ENCODE measurements around the gene FJX1.

DNA sequence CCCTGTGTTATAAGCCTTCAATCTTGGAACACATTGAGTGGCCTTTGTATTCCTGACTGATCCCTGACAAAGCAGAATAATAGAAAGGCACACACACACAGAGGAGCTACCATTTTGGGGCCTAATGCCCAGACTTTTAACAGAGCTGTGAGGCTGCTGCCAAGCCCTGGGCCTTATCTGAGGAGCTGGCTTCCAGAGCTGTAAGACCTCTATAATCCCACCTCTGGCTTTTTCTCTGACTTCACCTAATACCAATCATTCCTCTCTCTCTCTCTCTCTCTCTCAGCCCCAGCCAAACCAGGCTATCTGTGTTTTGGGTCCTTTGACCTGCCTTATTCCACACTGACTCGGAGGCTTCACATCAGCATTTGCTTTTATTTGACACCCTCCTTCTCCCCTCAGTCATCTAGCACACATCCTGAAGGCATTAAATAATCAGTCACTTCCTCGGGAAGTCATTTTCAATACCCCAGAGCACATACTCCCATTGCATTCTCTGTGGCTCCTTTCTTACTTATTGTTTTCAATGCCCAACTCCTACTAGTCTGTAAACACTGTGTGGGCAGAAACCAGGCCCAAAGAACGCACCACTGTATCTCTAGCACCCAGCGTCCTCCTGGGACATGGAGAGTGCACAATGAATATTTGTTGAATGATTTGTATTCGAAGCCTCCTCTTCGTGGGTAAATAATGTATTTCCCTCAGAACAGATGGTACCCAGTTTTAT, 23.1 kb downstream of the FJX1 start:
- TF ChIP-seq, protein P1, sequence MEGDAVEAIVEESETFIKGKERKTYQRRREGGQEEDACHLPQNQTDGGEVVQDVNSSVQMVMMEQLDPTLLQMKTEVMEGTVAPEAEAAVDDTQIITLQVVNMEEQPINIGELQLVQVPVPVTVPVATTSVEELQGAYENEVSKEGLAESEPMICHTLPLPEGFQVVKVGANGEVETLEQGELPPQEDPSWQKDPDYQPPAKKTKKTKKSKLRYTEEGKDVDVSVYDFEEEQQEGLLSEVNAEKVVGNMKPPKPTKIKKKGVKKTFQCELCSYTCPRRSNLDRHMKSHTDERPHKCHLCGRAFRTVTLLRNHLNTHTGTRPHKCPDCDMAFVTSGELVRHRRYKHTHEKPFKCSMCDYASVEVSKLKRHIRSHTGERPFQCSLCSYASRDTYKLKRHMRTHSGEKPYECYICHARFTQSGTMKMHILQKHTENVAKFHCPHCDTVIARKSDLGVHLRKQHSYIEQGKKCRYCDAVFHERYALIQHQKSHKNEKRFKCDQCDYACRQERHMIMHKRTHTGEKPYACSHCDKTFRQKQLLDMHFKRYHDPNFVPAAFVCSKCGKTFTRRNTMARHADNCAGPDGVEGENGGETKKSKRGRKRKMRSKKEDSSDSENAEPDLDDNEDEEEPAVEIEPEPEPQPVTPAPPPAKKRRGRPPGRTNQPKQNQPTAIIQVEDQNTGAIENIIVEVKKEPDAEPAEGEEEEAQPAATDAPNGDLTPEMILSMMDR (IDR thresholded peaks at IDR 0.05) = no peak
- no peak for TF ChIP-seq POLR2A (IDR thresholded peaks at IDR 0.05)
